Right atrium auricular region (tissue), 2 donors: ENCODE measurements around the gene ASB9. TPM values are rescaled to one million over a fixed set of nuclear protein-coding genes. Genes with fewer than 3 reads are reported as not detected.

Experiments used
- DNase-seq: peaks from one replicate; pipeline ENCODE4 v3.0.0-alpha.2; 2019; ENCODE audit warnings: low spot score
- H3K27ac ChIP-seq, 2 donors: fragments of 200-600 bp; sonication (generic); 1 replicate in 1 of 2; 2 replicates in 1 of 2; pipeline ENCODE4 v1.5.1; 2016 to 2019
- H3K27me3 ChIP-seq, 2 donors: fragments of 200-600 bp; sonication (generic); one replicate each; pipeline versions ENCODE4 v1.5.1 to v1.6.0; 2017 to 2019
- H3K36me3 ChIP-seq: fragments of 200-600 bp; sonication (generic); one replicate; pipeline ENCODE4 v1.5.1; 2016
- H3K4me1 ChIP-seq, 2 donors: fragments of 200-600 bp; sonication (generic); one replicate each; pipeline versions ENCODE4 v1.5.1 to v1.6.0; 2017 to 2019
- H3K4me3 ChIP-seq, 2 donors: fragments of 200-600 bp; sonication (generic); 1 replicate in 1 of 2; 2 replicates in 1 of 2; pipeline ENCODE4 v1.5.1; 2017 to 2019; ENCODE audit warnings: mild to moderate bottlenecking in 1 of 2, moderate library complexity in 1 of 2
- H3K9me3 ChIP-seq, 2 donors: fragments of 200-600 bp; sonication (generic); one replicate each; pipeline ENCODE4 v1.5.1; 2019
- CTCF ChIP-seq, 2 donors: fragments of 200-600 bp; sonication (generic); IDR thresholded peaks; one replicate each; pipeline ENCODE4 v1.5.1; 2019; ENCODE audit warnings: antibody characterized with exemption in 2 of 2
- total RNA-seq, 2 donors: library from RNA; depleted of rRNA; stranded (reverse); fragments of >200 nt; gene quantifications; one replicate each; pipeline ENCODE4 v1.1.0, GENCODE V29; 2016

Gene ASB9, protein sequence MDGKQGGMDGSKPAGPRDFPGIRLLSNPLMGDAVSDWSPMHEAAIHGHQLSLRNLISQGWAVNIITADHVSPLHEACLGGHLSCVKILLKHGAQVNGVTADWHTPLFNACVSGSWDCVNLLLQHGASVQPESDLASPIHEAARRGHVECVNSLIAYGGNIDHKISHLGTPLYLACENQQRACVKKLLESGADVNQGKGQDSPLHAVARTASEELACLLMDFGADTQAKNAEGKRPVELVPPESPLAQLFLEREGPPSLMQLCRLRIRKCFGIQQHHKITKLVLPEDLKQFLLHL
- total RNA-seq: 1 to 10 TPM; 1.1 to 1.8 TPM

GRCh38 chrX:15269618-15270521, at the start of gene ASB9:
Gene ASB9, minus strand, starts transcription at chrX:15270083. Its CDS starts 209 bp downstream, at chrX:15269874.
- Histone ChIP-seq H3K4me1 (no peaks in the 10 kb centered on the region), H3K9me3 (no peaks in the 10 kb centered on the region), H3K27me3 (no peaks in the 10 kb centered on the region), H3K27ac (peak within 1 kb of the TSS in 1 of 2 donors; percentile 35), H3K4me3 (peak within 1 kb of the TSS in 1 of 2 donors; percentile 7), H3K36me3 (no peaks in the 10 kb centered on the region)
- no peak for TF ChIP-seq CTCF (IDR thresholded peaks at IDR 0.05)
- no peak for DNase-seq

- Histone ChIP-seq H3K27me3 (no peaks in the 10 kb centered on the region), H3K27ac (no peak overlapping the region), H3K36me3 (no peaks in the 10 kb centered on the region), H3K4me3 (no peak overlapping the region), H3K9me3 (no peaks in the 10 kb centered on the region), H3K4me1 (no peaks in the 10 kb centered on the region)
- no peak for TF ChIP-seq CTCF (IDR thresholded peaks at IDR 0.05)
- no peak for DNase-seq
These were observed 49.2 kb upstream of the ASB9 start for GRCh38 chrX:15319075-15319474.

GRCh38 chrX:15315509-15315908, 45.6 kb upstream of the ASB9 start, which contains the start of gene ASB11:
Gene ASB11, minus strand, starts transcription at chrX:15315640. Its CDS starts 35 bp downstream, at chrX:15315605.
- Histone ChIP-seq H3K4me1 (peaks cover 0 to 4% of the 10 kb centered on the region in 2 donors), H3K27ac (peak within 1 kb of the TSS; percentile 53 to 83), H3K9me3 (no peaks in the 10 kb centered on the region), H3K27me3 (no peaks in the 10 kb centered on the region), H3K4me3 (peak within 1 kb of the TSS; percentile 30 to 35), H3K36me3 (no peaks in the 10 kb centered on the region)
- no peak for DNase-seq
- no peak for TF ChIP-seq CTCF (IDR thresholded peaks at IDR 0.05)

GRCh38 chrX:15314472-15314871, 44.6 kb upstream of the ASB9 start:
- Histone ChIP-seq H3K36me3 (no peaks in the 10 kb centered on the region), H3K9me3 (no peaks in the 10 kb centered on the region), H3K27me3 (no peaks in the 10 kb centered on the region), H3K4me1 (peaks cover 0 to 4% of the 10 kb centered on the region in 2 donors), H3K4me3 (peak overlapping the region; percentile 30 to 35), H3K27ac (peak overlapping the region; percentile 53 to 83)
- TF ChIP-seq CTCF (IDR thresholded peaks at IDR 0.05): no peak
- no peak for DNase-seq

GRCh38 chrX:15311119-15311518, 41.2 kb upstream of the ASB9 start:
- peaks cover 0 to 4% of the 10 kb centered on the region in 2 donors for H3K4me1 ChIP-seq
- no peaks in the 10 kb centered on the region for H3K9me3 ChIP-seq
- peak overlapping the region; percentile 54 to 83 for H3K27ac ChIP-seq
- H3K4me3 ChIP-seq: no peak overlapping the region
- no peak for DNase-seq
- no peak for TF ChIP-seq CTCF (IDR thresholded peaks at IDR 0.05)
- H3K36me3 ChIP-seq: no peaks in the 10 kb centered on the region
- no peaks in the 10 kb centered on the region for H3K27me3 ChIP-seq
